Glomerular endothelial cell (primary cell): ENCODE measurements around the gene TPCN1. TPM values are rescaled to one million over a fixed set of nuclear protein-coding genes. Genes with fewer than 3 reads are reported as not detected.

ENCODE experiments used
- DNase-seq: peaks from one replicate; pipeline ENCODE4 v3.0.0-alpha.2; 2011; ENCODE audit warnings: low read depth, low spot score; ENCODE audit errors: extremely low read depth
- total RNA-seq: library from RNA; depleted of rRNA; stranded (reverse); fragments of >200 nt; gene quantifications from 2 replicates; pipeline ENCODE4 v1.2.3, GENCODE V29; 2015

TPCN1 gene
- total RNA-seq, 1 donor from 2014 or later: 28.1 TPM

DNA sequence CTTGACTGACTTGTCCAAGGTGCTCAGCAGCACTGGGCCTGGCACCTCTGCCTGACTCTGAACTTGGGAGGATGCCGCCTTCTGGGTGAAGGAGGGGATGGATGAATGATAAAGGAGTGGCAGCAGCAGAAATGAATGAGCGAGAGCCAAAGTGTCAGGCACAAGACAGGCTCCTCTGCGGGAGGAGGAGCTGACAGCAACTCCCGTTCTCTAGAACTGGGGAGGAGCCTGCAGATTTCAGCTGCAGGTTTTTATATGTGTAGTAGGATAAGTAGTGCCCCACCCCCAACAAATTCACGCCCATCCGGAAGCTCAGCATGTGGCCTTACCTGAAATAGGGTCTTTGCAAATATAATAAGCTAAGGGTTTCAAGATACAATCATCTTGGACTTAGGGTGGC, 80.5 kb downstream of the TPCN1 start:
- no peak for DNase-seq

GRCh38 chr12:113302466-113302865, 81.2 kb downstream of the TPCN1 start:
- no peak for DNase-seq

GRCh38 chr12:113302886-113303640, 81.8 kb downstream of the TPCN1 start:
- DNase-seq: no peak

- DNase-seq: no peak
Measured at GRCh38 chr12:113305281-113305856, 84.1 kb downstream of the TPCN1 start.

DNA sequence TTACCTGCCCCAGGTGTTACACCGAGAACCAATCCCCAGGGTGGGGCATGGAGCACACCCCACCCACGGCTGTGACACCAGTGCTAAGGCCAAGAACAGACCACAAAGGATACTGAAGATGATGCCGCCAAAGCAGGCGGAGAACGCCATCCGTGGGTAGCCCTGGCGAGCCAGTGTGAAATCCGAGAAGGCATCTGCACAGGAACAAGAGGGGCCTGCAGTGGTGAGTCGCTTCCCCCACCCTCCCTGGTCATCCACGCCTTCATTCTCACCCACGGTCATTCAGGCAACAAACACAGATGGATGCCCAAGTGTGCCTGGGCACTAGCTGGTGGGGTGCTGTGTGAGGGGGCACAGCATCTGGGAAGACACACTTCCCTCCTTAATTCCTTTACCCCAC, 85.1 kb downstream of the TPCN1 start:
- no peak for DNase-seq

DNA sequence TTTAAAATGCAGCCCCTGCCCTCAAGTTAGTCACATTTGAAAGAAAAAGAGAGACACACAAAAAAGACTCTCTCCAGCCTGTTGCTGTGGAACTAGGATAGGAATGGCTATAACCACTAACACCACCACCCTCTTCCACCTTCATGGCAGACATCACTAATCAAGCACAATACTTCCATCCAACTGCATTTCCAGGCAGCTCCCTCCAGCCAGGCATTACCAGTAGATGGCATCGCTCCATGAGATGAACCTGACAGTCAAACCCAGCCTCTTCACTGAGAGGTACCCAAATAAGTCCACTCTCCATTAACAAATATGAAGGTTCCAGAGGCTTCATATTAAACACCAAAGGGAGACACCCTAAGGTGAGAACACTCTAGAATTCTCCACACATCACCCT, 89.2 kb downstream of the TPCN1 start:
- no peak for DNase-seq

- DNase-seq: no peak
Measured at GRCh38 chr12:113314121-113314529, 92.9 kb downstream of the TPCN1 start.

GRCh38 chr12:113315358-113315757, 94.1 kb downstream of the TPCN1 start:
- no peak for DNase-seq

- no peak for DNase-seq
Measured at GRCh38 chr12:113316155-113316554, 94.9 kb downstream of the TPCN1 start.

DNA sequence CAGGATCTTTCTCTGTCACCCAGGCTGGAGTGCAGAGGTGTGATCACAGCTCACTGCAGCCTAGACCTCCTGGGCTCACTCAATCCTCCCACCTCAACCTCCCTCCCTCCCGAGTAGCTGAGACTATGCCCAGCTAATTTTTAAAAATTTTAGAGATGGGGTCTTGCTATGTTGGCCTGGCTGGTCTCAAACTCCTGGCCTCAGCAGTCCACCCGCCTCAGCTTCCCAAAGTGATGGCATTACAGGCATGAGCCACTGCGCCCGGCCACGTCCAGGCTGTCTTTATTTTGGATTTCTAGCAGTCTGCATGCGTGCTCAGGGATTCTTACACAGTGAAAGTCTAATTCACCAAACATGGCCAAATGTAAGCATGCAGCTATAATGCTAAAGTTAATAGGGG, 95.9 kb downstream of the TPCN1 start:
- DNase-seq: no peak

DNA sequence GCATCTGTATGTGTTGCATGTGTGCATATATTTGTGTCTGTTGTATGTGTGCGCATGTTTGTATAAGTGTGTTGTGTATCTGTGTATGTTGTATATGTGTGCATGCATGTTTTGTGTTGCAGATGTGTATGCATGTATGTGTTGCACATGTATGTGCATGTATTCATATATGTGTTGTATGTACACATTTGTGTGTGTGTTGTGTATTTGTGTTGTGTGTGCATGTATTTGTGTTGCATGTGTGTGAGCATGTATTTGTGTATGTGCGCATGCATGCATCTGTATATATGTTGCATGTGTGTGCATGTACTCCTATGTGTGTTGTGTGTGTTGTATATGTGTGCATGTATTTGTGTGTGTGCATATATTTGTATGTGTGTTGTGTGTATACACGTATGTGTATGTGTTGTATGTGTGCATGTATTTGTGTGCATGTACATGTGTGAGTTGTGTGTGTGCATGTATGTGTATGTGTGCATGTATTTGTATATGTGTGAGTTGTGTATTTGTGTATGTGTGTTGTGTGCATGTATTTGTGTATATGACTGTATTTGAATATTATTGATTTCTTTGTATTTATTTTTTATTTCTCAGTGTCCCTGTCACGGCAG, 96.9 kb downstream of the TPCN1 start:
- no peak for DNase-seq

- DNase-seq: no peak
Measured at GRCh38 chr12:113318900-113319628, 97.8 kb downstream of the TPCN1 start.

GRCh38 chr12:113320401-113320800, 99.1 kb downstream of the TPCN1 start:
- DNase-seq: no peak

GRCh38 chr12:113322343-113322742, 101.1 kb downstream of the TPCN1 start:
- DNase-seq: no peak

DNA sequence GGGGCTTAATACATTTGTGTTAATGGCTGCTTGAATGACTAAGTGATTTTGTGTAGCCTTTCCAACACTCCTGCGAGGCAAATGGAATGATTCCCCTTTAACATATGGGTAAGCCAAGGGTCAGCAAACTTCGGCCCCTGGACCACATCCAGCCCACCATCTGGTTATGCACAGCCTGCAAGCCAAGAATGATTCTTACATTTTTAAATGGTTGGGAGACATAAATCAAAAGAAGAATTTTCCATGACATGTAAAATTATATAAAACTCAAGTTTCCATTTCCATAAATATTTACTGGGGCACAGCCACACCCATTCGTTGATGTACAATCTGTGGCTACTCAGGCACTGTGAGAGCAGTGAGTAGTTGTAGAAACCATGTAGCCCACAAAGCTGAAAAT, 104.7 kb downstream of the TPCN1 start:
- DNase-seq: no peak

- no peak for DNase-seq
Measured at GRCh38 chr12:113326775-113327395, 105.6 kb downstream of the TPCN1 start.

DNA sequence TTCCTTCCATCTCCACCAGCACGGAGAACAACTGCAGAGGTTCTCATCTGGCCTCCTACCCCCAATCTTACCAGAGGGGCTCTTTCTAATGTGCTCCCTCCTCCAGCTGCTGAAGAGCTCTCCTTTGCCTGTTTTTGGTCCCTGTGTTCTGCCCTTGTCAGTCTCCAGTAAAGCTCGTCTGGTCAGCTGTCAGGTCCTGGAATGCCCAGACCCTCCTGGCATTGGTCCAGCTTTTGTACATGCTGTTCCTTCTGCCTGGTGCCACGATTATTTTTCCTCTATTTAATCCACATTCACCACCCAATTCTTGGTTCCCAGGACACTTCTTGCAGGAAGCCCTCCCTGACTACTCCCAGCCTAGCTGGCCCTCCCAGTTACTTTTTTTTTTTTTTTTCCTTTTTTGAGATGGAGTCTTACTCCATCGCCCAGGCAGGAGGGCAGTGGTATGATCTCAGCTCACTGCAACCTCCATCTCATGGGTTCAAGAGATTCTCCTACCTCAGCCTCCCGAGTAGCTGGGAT, 107.2 kb downstream of the TPCN1 start:
- DNase-seq: no peak

DNA sequence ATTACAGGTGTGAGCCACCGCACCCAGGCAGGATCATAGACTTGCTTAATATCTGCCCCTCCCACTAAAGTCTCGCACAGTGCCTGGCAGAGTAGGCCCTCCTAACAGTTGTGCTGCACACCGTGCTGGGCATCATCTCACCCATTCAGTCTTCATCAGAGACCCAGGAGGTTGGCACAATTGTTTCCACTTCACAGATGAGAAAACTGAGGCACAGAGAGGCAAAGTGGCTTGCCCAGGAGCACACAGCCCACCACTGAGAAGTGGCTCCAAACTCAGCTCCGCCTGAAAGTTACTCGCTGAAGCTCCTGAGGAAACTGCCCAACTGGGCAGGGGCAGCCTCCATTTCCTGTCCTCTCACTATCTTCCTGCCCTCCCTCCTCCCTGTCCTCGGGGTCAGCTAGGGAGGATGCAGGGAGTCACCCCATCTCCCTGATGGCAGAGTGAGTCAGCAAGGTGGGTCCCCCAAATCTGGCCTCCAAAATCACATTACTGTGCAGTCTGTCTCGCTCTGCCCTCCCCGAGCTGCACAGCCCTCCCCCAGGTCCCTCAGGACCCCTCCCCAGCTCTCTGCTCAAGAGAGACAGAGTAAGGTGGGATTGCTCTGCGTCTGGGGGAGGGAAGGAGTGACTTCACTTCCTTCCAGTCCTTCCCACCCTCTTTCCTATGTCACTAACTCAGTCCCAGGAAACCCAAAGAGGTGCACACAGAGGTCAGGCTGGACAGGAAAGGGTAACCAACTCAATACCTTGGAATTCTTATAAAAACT, 107.9 kb downstream of the TPCN1 start:
- no peak for DNase-seq

DNA sequence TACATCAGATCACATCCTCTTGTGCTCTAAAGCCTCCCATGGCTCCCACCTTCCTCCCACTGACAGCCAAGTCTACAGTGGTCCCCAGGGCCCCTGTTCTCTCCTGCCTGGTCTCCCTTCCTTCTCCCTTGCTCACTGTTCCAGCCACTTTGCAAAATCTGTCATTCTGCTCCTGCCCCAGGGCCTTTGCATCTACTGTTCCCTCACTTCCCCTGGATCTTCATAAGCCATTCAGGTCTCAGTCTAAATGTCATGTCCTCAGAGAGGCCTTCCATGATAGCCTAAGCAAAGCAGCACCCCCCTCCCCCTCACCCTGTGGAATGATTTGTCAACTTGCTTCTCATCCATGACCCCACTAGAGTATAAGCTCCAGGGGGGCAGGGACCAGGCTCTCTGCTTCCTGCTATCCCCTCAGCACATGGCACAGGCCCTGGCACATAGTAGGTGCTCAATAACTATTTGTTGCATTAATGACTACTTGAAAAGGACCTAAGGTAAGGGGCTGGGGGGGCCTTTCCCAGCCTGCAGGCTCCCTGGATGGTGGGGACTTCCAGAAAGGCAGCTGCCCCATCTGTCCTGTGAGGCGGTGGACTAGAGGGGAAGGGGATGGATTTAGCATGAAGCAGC, 108.6 kb downstream of the TPCN1 start:
- DNase-seq: no peak

DNA sequence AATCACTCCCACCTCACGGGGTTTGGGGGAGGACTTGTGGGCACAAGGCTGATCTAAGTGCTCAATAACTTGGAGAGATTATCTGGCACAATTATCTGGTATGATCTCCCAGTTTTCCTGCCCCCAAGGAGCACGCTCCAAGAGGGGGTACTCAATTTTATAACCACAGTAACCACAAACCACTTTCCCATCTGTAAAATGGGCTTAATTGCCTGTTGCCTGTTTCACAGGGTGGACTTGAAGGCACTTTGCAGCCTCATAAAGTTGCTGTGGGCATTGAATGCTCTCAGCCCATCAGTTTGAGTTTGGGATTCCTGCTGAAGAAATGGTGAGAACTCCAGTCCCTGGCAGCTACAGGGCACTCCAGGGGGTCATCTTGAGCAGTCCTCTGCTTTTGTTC, 109.2 kb downstream of the TPCN1 start:
- no peak for DNase-seq
